ENCODE results near the gene TMC5. TPM values are rescaled to one million over a fixed set of nuclear protein-coding genes. Genes with fewer than 3 reads are reported as not detected.
"Not testable (repeated sequence)": the region's sequence is repeated elsewhere in the genome, so short reads cannot be mapped to it uniquely, and the experiment has no call there.

The TMC5 gene
- total RNA-seq, 1 donor from 2014 or later, result not detected

GRCh38 chr16:19540241-19540970 lies 122.7 kb downstream of the TMC5 start:
- no peak for DNase-seq (ENCODE audit: low read depth, low spot score)

GRCh38 chr16:19542138-19542821 lies 124.6 kb downstream of the TMC5 start:
- no peak for DNase-seq (ENCODE audit: low read depth, low spot score)

GRCh38 chr16:19543278-19543996 lies 125.8 kb downstream of the TMC5 start:
- not testable (repeated sequence) for DNase-seq (ENCODE audit: low read depth, low spot score)

- no peak for DNase-seq (ENCODE audit: low read depth, low spot score)
Measured at GRCh38 chr16:19548144-19548543, 130.5 kb downstream of the TMC5 start.

Other genes starting within 250 kb of the TMC5 start
- gene SYT17, start 249.6 kb upstream of the TMC5 start, total RNA-seq, result 0.49 and 0.59 TPM in 2 replicates
- gene CLEC19A, start 132.2 kb upstream of the TMC5 start, total RNA-seq, result not detected in 2 replicates
- gene GDE1, start 104.2 kb downstream of the TMC5 start, total RNA-seq, result 49.7 and 50.1 TPM in 2 replicates
- gene CCP110, start 106.1 kb downstream of the TMC5 start, total RNA-seq, result 11.3 and 22.9 TPM in 2 replicates
- 30.5 and 34.3 TPM in 2 replicates for gene VPS35L, start 137.8 kb downstream of the TMC5 start, total RNA-seq

Measured in pulmonary artery endothelial cell (primary cell).